GM13977 (cell line): ENCODE data around the gene OR5K3.
"Not testable (repeated sequence)": the region's sequence is repeated elsewhere in the genome, so short reads cannot be mapped to it uniquely, and the experiment has no call there.

Source experiments
- DNase-seq: peaks from one replicate; pipeline ENCODE4 v3.0.0; 2012; ENCODE audit warnings: low spot score
- CTCF ChIP-seq: IDR thresholded peaks from 2 replicates; pipeline ENCODE4 v1.5.1; 2012; ENCODE audit warnings: mild to moderate bottlenecking, control low read depth; ENCODE audit not compliant: insufficient read depth; ENCODE audit errors: extremely low read depth, missing control alignments
- in situ Hi-C: fragments of 300-500 bp; cut with MboI; formaldehyde crosslinking; loops from one replicate; pipeline ENCODE4 v1.12.0; 2022; ENCODE audit warnings: low sequenced_read_pairs, low pct_unique_long_range_greater_than_20kb, mixed read lengths, inconsistent platforms; ENCODE audit not compliant: unreplicated experiment

Gene OR5K3

DNA sequence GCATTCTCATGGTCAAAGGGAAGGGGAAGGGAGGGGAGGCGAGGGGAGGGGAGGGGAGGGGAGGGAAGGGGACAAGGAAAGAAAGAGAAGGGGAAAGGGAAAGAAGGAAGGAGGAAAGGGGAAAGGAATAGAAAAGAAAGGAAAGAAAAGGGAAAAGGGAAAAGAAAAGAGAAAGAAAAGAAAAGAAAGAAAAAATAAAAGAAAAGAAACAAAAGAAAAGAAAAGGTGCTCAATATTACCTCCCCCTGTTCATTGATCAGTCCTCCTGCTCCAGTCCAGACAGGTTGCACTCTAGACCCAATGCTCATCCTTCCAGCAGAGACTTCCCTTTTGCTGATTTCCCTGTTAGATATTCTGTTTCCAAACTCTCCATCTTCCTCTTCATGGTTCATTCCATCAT lies 18.0 kb upstream of the OR5K3 start:
- DNase-seq: no peak
- TF ChIP-seq CTCF: no peak
- in situ Hi-C loops: no loop called here

DNA sequence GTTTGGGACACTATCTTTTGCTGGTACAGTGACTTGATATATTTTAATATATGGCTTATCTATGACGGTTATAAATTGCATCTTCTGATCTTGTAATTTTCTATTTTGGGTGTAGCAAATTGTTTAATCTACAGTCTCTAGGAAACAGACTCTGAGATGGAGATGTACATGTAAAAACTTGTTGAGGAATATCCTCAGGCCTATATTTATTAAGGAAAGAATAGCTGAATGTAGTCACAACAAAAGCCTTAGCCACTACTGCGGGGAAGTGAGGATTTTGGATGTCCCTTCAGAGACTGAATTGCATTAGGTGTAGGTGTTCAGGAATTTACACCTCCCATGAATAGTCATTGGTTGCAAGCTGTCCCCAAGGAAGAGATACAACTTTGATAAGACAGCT lies 13.8 kb upstream of the OR5K3 start:
- TF ChIP-seq CTCF: no peak
- DNase-seq: no peak
- in situ Hi-C loops: no loop called here

DNA sequence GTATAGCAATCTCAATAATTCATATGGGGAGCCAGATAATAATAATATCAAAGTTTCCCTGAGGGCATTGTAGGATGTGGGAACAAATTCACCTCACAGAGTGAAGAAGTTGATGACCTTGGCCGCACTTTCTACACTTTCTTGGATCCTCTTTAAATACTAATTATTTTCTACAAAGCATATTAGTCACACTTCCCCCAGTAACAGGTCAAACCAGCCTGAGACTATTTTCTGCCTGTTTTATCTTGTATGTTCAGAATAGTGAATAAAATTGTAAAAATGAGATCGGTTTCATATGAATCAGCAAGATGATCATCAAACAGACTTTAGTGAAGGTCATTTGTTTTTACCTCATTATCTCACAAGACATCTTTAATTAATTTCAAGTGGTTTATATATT lies 2.3 kb upstream of the OR5K3 start:
- no peak for TF ChIP-seq CTCF
- in situ Hi-C loops: no loop called here
- no peak for DNase-seq

DNA sequence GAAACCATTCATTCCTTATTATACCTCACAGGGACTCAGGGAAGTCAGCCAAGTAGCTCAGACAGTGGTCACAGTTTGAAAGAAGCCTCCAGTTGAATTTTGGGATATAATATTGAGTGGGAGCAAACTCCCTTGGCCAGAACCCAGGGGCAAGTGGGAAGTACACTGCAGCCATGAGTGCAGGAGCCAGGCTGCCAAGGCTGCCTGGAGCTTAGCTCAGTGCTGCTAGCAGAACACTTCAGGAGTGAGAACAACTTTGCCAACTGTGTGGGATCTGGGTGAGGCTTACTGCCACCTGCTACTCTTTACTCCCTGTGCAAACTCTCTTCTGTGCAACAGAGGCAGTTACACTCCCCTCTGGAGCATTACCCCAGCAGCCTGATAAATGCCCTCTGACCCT lies 4.6 kb downstream of the OR5K3 start:
- in situ Hi-C loops: no loop called here
- TF ChIP-seq CTCF: no peak
- DNase-seq: no peak

- DNase-seq, in situ Hi-C loops: not testable (repeated sequence)
Measured at GRCh38 chr3:98396482-98396881, 6.0 kb downstream of the OR5K3 start.

DNA sequence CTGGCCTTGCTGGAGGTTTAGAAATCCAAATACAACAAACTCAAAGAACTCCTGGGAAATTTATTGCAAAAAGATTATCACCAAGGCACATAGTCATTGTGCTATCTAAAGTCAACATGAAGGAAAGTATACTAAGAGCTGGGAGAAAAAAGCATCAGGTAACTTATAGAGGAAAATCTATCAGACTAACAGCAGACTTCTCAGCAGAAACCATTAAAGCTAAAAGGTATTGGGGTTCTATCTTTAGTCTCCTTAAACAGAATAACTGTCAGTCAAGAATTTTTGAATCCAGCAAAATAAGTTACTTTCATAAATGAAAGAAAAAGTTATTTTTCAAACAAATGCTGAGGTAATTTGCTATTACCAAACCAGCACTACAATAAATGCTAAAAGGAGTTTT lies 8.0 kb downstream of the OR5K3 start:
- DNase-seq: no peak
- TF ChIP-seq CTCF: no peak
- in situ Hi-C loops: no loop called here

DNA sequence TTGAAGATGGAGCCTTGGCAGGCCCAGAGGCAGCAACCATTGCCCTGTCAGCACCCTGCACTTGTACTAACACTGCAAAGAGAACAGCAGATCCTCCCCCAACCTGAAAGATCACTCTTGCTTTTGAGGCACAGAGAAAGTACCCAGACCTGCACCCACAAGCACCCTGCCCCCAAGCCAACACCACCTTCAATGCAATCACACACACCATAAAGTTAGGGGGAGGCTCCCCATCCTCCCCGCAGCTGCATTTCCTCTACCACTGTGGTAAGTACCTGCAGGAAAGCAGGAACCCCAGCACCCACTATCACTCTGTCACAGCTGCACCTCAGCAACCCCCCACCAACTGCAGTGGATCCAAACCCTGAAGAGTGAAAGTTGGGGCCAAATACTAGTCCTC lies 12.0 kb downstream of the OR5K3 start:
- no peak for DNase-seq
- TF ChIP-seq CTCF: no peak
- in situ Hi-C loops: no loop called here
